SJCRH30 (cell line): Measurements from ENCODE around the gene FBXL15. TPM values are rescaled to one million over a fixed set of nuclear protein-coding genes. Genes with fewer than 3 reads are reported as not detected.

Source experiments
- DNase-seq, 2 experiments: peaks; one replicate each; pipeline ENCODE4 v3.0.0-alpha.2; 2015 to 2020
- H3K27ac ChIP-seq: fragments of 250-450 bp; sonication (Bioruptor Pico); 2 replicates; pipeline ENCODE4 v1.5.1; 2020; ENCODE audit warnings: mild to moderate bottlenecking, moderate library complexity
- H3K27me3 ChIP-seq: fragments of 250-450 bp; sonication (Bioruptor Pico); 2 replicates; pipeline ENCODE4 v1.5.1; 2020; ENCODE audit warnings: mild to moderate bottlenecking, moderate library complexity
- H3K36me3 ChIP-seq: fragments of 250-450 bp; sonication (Bioruptor Pico); 2 replicates; pipeline ENCODE4 v1.5.1; 2020; ENCODE audit warnings: mild to moderate bottlenecking, moderate library complexity
- H3K4me1 ChIP-seq: fragments of 250-450 bp; sonication (Bioruptor Pico); 2 replicates; pipeline ENCODE4 v1.5.1; 2020; ENCODE audit warnings: mild to moderate bottlenecking, moderate library complexity
- H3K4me3 ChIP-seq: fragments of 250-450 bp; sonication (Bioruptor Pico); 2 replicates; pipeline ENCODE4 v1.5.1; 2020; ENCODE audit warnings: mild to moderate bottlenecking, moderate library complexity
- H3K9me3 ChIP-seq: fragments of 250-450 bp; sonication (Bioruptor Pico); replicated peaks from 2 replicates; pipeline ENCODE4 v1.5.1; 2020; ENCODE audit warnings: mild to moderate bottlenecking, moderate library complexity
- total RNA-seq: library from RNA; depleted of rRNA; stranded (reverse); fragments of >200 nt; shearing (Covaris generic); gene quantifications from 2 replicates; pipeline ENCODE4 v1.2.3, GENCODE V29; 2014

The FBXL15 gene
- total RNA-seq, 1 experiment from 2014 or later = 5.8 TPM

GRCh38 chr10:102424916-102425315 is 4.3 kb downstream of the FBXL15 start:
- H3K9me3 ChIP-seq = no peaks in the 10 kb centered on the region
- H3K4me1 ChIP-seq = no peaks in the 10 kb centered on the region
- H3K27ac ChIP-seq = no peak overlapping the region
- DNase-seq = no peak
- H3K4me3 ChIP-seq = no peak overlapping the region
- no peaks in the 10 kb centered on the region for H3K27me3 ChIP-seq
- H3K36me3 ChIP-seq = no peaks in the 10 kb centered on the region

- Histone ChIP-seq H3K36me3 (no peaks in the 10 kb centered on the region), H3K4me3 (no peak overlapping the region), H3K4me1 (no peaks in the 10 kb centered on the region), H3K27ac (no peak overlapping the region), H3K9me3 (no peaks in the 10 kb centered on the region), H3K27me3 (no peaks in the 10 kb centered on the region)
- no peak for DNase-seq
These were observed 4.8 kb downstream of the FBXL15 start for GRCh38 chr10:102425444-102425843.

GRCh38 chr10:102426803-102427287 is 6.2 kb downstream of the FBXL15 start:
- Histone ChIP-seq H3K36me3 (no peaks in the 10 kb centered on the region), H3K27ac (no peak overlapping the region), H3K27me3 (no peaks in the 10 kb centered on the region), H3K4me3 (no peak overlapping the region), H3K9me3 (no peaks in the 10 kb centered on the region), H3K4me1 (peaks cover 3% of the 10 kb centered on the region; the same call in 1 of the 2 replicates)
- DNase-seq = no peak

GRCh38 chr10:102429468-102429867 is 8.8 kb downstream of the FBXL15 start:
- H3K9me3 ChIP-seq = no peaks in the 10 kb centered on the region
- peaks cover 2% of the 10 kb centered on the region for H3K27me3 ChIP-seq
- no peak for DNase-seq
- H3K4me3 ChIP-seq = no peak overlapping the region
- no peaks in the 10 kb centered on the region for H3K36me3 ChIP-seq
- H3K27ac ChIP-seq = no peak overlapping the region
- peaks cover 3% of the 10 kb centered on the region; the same call in 1 of the 2 replicates for H3K4me1 ChIP-seq

GRCh38 chr10:102431452-102432124 is 11.0 kb downstream of the FBXL15 start:
- peak; percentile 65 to 71 for DNase-seq
- Histone ChIP-seq H3K27ac (peak overlapping the region; percentile 66), H3K4me3 (peak overlapping the region; percentile 82), H3K36me3 (no peaks in the 10 kb centered on the region), H3K27me3 (peaks cover 15% of the 10 kb centered on the region), H3K4me1 (peaks cover 3% of the 10 kb centered on the region; the same call in 1 of the 2 replicates), H3K9me3 (no peaks in the 10 kb centered on the region)

- Histone ChIP-seq H3K27me3 (peaks cover 20% of the 10 kb centered on the region), H3K4me1 (peaks cover 3% of the 10 kb centered on the region; the same call in 1 of the 2 replicates), H3K4me3 (peak within 1 kb of the TSS; percentile 82), H3K27ac (peak within 1 kb of the TSS; percentile 66), H3K9me3 (no peaks in the 10 kb centered on the region), H3K36me3 (no peaks in the 10 kb centered on the region)
- DNase-seq = peak; percentile 99 to 100
These were observed 11.7 kb downstream of the FBXL15 start, which contains the start of gene CUEDC2 for GRCh38 chr10:102432162-102432950. Gene CUEDC2 (minus strand): TSS chr10:102432574. CDS start chr10:102425188, 7,386 bp downstream.

GRCh38 chr10:102433619-102434046 is 13.0 kb downstream of the FBXL15 start:
- Histone ChIP-seq H3K36me3 (no peaks in the 10 kb centered on the region), H3K4me1 (peaks cover 3% of the 10 kb centered on the region; the same call in 1 of the 2 replicates), H3K4me3 (no peak overlapping the region), H3K27ac (no peak overlapping the region), H3K27me3 (peaks cover 21% of the 10 kb centered on the region), H3K9me3 (no peaks in the 10 kb centered on the region)
- DNase-seq = no peak

GRCh38 chr10:102434394-102435132 is 13.9 kb downstream of the FBXL15 start:
- Histone ChIP-seq H3K4me3 (no peak overlapping the region), H3K36me3 (no peaks in the 10 kb centered on the region), H3K4me1 (peaks cover 3% of the 10 kb centered on the region; the same call in 1 of the 2 replicates), H3K27ac (no peak overlapping the region), H3K9me3 (no peaks in the 10 kb centered on the region), H3K27me3 (peaks cover 22% of the 10 kb centered on the region)
- DNase-seq = no peak

GRCh38 chr10:102435133-102435497 is 14.5 kb downstream of the FBXL15 start:
- Histone ChIP-seq H3K27ac (no peak overlapping the region), H3K9me3 (no peaks in the 10 kb centered on the region), H3K36me3 (no peaks in the 10 kb centered on the region), H3K4me3 (no peak overlapping the region), H3K27me3 (peaks cover 24% of the 10 kb centered on the region), H3K4me1 (peaks cover 3% of the 10 kb centered on the region; the same call in 1 of the 2 replicates)
- no peak for DNase-seq

GRCh38 chr10:102435529-102436233 is 15.0 kb downstream of the FBXL15 start:
- Histone ChIP-seq H3K9me3 (no peaks in the 10 kb centered on the region), H3K4me3 (no peak overlapping the region), H3K36me3 (no peaks in the 10 kb centered on the region), H3K4me1 (peaks cover 6% of the 10 kb centered on the region; the same call in 1 of the 2 replicates), H3K27me3 (peaks cover 24% of the 10 kb centered on the region), H3K27ac (no peak overlapping the region)
- DNase-seq = no peak

GRCh38 chr10:102436312-102436711 is 15.7 kb downstream of the FBXL15 start:
- H3K9me3 ChIP-seq = no peaks in the 10 kb centered on the region
- H3K36me3 ChIP-seq = no peaks in the 10 kb centered on the region
- DNase-seq = no peak
- no peak overlapping the region for H3K4me3 ChIP-seq
- peaks cover 24% of the 10 kb centered on the region for H3K27me3 ChIP-seq
- no peak overlapping the region for H3K27ac ChIP-seq
- peaks cover 6% of the 10 kb centered on the region; the same call in 1 of the 2 replicates for H3K4me1 ChIP-seq

GRCh38 chr10:102437515-102437914 is 16.9 kb downstream of the FBXL15 start:
- Histone ChIP-seq H3K9me3 (no peaks in the 10 kb centered on the region), H3K36me3 (no peaks in the 10 kb centered on the region), H3K27me3 (peaks cover 27% of the 10 kb centered on the region), H3K27ac (no peak overlapping the region), H3K4me3 (no peak overlapping the region), H3K4me1 (0 out of 2 replicates have a peak, but pooled peaks cover 3% of the 10 kb centered on the region)
- no peak for DNase-seq

GRCh38 chr10:102438374-102438773 is 17.7 kb downstream of the FBXL15 start:
- H3K4me3 ChIP-seq = no peak overlapping the region
- H3K27ac ChIP-seq = no peak overlapping the region
- H3K9me3 ChIP-seq = no peaks in the 10 kb centered on the region
- peaks cover 27% of the 10 kb centered on the region for H3K27me3 ChIP-seq
- H3K4me1 ChIP-seq = 0 out of 2 replicates have a peak, but pooled peaks cover 3% of the 10 kb centered on the region
- DNase-seq = no peak
- no peaks in the 10 kb centered on the region for H3K36me3 ChIP-seq

- Histone ChIP-seq H3K9me3 (no peaks in the 10 kb centered on the region), H3K4me3 (no peak overlapping the region), H3K27ac (no peak overlapping the region), H3K4me1 (peaks cover 7% of the 10 kb centered on the region; the same call in 1 of the 2 replicates), H3K27me3 (peaks cover 3% of the 10 kb centered on the region; the same call in 1 of the 2 replicates), H3K36me3 (no peaks in the 10 kb centered on the region)
- DNase-seq = no peak
These were observed 24.2 kb downstream of the FBXL15 start for GRCh38 chr10:102444851-102445250.
